ENCODE measurements around the gene ELOVL1. TPM values are rescaled to one million over a fixed set of nuclear protein-coding genes. Genes with fewer than 3 reads are reported as not detected.
"Not testable (repeated sequence)": the region's sequence is repeated elsewhere in the genome, so short reads cannot be mapped to it uniquely, and the experiment has no call there.

ELOVL1 gene
- polyA plus RNA-seq, 2 of the 4 experiments (the other 2 are of a cell fraction), result 105 to 124 TPM

- POLR2A ChIA-PET, result interaction anchor here (1.9 kb wide), 1 partner anchor 14 kb away, joined by 8 read pairs; the partner anchor contains the start of gene CDC20
- H3K4me3 ChIP-seq, result no peak overlapping the region
These were observed 4.4 kb upstream of the ELOVL1 start for GRCh38 chr1:43372172-43372571.

GRCh38 chr1:43370564-43370963 lies 2.8 kb upstream of the ELOVL1 start:
- Histone ChIP-seq H3K27ac (peak overlapping the region in 1 of 2 experiments; percentile 86; a peak in 3 of 6 replicates), H3K4me2 (peak overlapping the region; percentile 98; the same call in 2 of the 3 replicates), H3K9me3 (no peaks in the 10 kb centered on the region), H3K4me3 (no peak overlapping the region), H3K4me1 (peaks cover 57% of the 10 kb centered on the region)
- no peak for DNase-seq (ENCODE audit: low read depth in 1 of 2, low spot score in 1 of 2)
- WGBS (ENCODE audit: missing lambda C conversion rate), result 90% methylated on average over 4 of the region's 4 CpGs
- CTCF ChIA-PET, result no interaction called here
- ATAC-seq, result no peak
- FAIRE-seq, result no peak
- TF ChIP-seq HDAC2 (IDR thresholded peaks at IDR 0.05) (no peak), GATA3 (IDR thresholded peaks at IDR 0.05; ENCODE audit: borderline replicate concordance) (no peak), ZNF302 (CRISPR knock-in tag; IDR thresholded peaks at IDR 0.05) (no peak), NR3C1 (IDR thresholded peaks at IDR 0.05) (no peak), BCL3 (IDR thresholded peaks at IDR 0.05) (no peak), EHF (CRISPR knock-in tag; IDR thresholded peaks at IDR 0.05) (no peak), HOXA7 (CRISPR knock-in tag; IDR thresholded peaks at IDR 0.05) (no peak), CHD4 (IDR thresholded peaks at IDR 0.05; ENCODE audit: borderline replicate concordance) (no peak), PHF8 (IDR thresholded peaks at IDR 0.05; ENCODE audit: borderline replicate concordance, low read depth) (no peak), ZSCAN20 (CRISPR knock-in tag; IDR thresholded peaks at IDR 0.05) (no peak), ZC3H11A (IDR thresholded peaks at IDR 0.05) (no peak), POLR2AphosphoS2 (conservative IDR thresholded peaks at IDR 0.05; ENCODE audit: low read length) (no peak), TP53 (CRISPR knock-in tag; IDR thresholded peaks at IDR 0.05) (no peak), MAX (IDR thresholded peaks at IDR 0.05) (no peak), CEBPB (IDR thresholded peaks at IDR 0.05) (no peak), MAFK (IDR thresholded peaks at IDR 0.05; ENCODE audit: partially characterized antibody) (no peak), FOSL2 (IDR thresholded peaks at IDR 0.05) (no peak), FOSL2 (CRISPR knock-in tag; IDR thresholded peaks at IDR 0.05) (no peak), KDM5A (IDR thresholded peaks at IDR 0.05) (no peak), CBX8 (IDR thresholded peaks at IDR 0.05) (no peak)
- POLR2A ChIA-PET, result interaction anchor here (0.7 kb wide), 1 partner anchor 78 kb away, joined by 3 read pairs; no protein-coding TSS in a partner anchor

More at GRCh38 chr1:43372172-43372571, 4.4 kb upstream of the ELOVL1 start:
- H3K4me2 ChIP-seq, result peak overlapping the region; percentile 77
- 90% methylated on average over 5 of the region's 5 CpGs for WGBS (ENCODE audit: missing lambda C conversion rate)
- no peaks in the 10 kb centered on the region for H3K9me3 ChIP-seq
- H3K27ac ChIP-seq, result peak overlapping the region; percentile 81 to 86
- CTCF ChIA-PET, result no interaction called here
- no peak for DNase-seq (ENCODE audit: low read depth in 1 of 2, low spot score in 1 of 2)
- no peak for ATAC-seq
- H3K4me1 ChIP-seq, result peaks cover 45% of the 10 kb centered on the region
- no peak for FAIRE-seq
- TF ChIP-seq ZSCAN20 (CRISPR knock-in tag; IDR thresholded peaks at IDR 0.05), result no peak
- no peak for TF ChIP-seq ESRRA (IDR thresholded peaks at IDR 0.05; ENCODE audit: borderline replicate concordance, low read length)
- TF ChIP-seq USF2 (IDR thresholded peaks at IDR 0.05), result no peak
- TF ChIP-seq FOSL2 (IDR thresholded peaks at IDR 0.05), result no peak
- TF ChIP-seq FOSL2 (CRISPR knock-in tag; IDR thresholded peaks at IDR 0.05), result no peak
- TF ChIP-seq NPAS2 (CRISPR knock-in tag; IDR thresholded peaks at IDR 0.05; ENCODE audit: borderline replicate concordance), result no peak
- no peak for TF ChIP-seq NFE2L2 (conservative IDR thresholded peaks at IDR 0.05; ENCODE audit: low read length)
- TF ChIP-seq, protein P1, sequence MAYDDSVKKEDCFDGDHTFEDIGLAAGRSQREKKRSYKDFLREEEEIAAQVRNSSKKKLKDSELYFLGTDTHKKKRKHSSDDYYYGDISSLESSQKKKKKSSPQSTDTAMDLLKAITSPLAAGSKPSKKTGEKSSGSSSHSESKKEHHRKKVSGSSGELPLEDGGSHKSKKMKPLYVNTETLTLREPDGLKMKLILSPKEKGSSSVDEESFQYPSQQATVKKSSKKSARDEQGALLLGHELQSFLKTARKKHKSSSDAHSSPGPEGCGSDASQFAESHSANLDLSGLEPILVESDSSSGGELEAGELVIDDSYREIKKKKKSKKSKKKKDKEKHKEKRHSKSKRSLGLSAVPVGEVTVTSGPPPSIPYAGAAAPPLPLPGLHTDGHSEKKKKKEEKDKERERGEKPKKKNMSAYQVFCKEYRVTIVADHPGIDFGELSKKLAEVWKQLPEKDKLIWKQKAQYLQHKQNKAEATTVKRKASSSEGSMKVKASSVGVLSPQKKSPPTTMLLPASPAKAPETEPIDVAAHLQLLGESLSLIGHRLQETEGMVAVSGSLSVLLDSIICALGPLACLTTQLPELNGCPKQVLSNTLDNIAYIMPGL (CRISPR knock-in tag; IDR thresholded peaks at IDR 0.05; ENCODE audit: borderline replicate concordance), result no peak
- TF ChIP-seq EP300 (IDR thresholded peaks at IDR 0.05), result no peak
- TF ChIP-seq RNF2 (IDR thresholded peaks at IDR 0.05; ENCODE audit: borderline replicate concordance, low read depth), result no peak
- TF ChIP-seq TP53 (CRISPR knock-in tag; IDR thresholded peaks at IDR 0.05), result no peak
- TF ChIP-seq REST (IDR thresholded peaks at IDR 0.05), result no peak
- TF ChIP-seq PHF8 (IDR thresholded peaks at IDR 0.05; ENCODE audit: borderline replicate concordance, low read depth), result no peak

DNA sequence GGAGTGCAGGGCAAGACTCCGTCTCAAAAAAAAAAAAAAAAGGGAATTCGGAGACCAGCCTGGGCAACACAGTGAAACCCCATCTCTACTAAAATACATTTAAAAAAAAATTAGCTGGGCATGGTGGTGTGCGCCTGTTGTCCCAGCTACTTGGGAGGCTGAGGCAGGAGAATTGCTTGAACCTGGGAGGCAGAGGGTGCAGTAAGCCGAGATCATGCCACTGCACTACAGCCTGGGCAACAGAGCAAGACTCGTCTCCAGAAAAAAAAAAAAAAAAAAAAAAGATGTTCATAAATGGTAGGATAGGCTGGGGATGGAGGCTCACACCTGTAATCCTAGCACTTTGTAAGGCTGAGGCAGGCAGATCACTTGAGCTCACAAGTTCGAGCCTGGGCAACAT lies 2.0 kb upstream of the ELOVL1 start:
- not testable (repeated sequence) for H3K9me3 ChIP-seq; H3K4me3 ChIP-seq; ATAC-seq; DNase-seq (ENCODE audit: low read depth in 1 of 2, low spot score in 1 of 2); FAIRE-seq
- WGBS (ENCODE audit: missing lambda C conversion rate), result 92% methylated on average over 6 of the region's 6 CpGs
- Histone ChIP-seq H3K27ac (peak overlapping the region in 1 of 2 experiments; percentile 86; a peak in 2 of 6 replicates), H3K4me2 (peak overlapping the region; percentile 98), H3K4me1 (peaks cover 58% of the 10 kb centered on the region)
- ChIA-PET POLR2A (interaction anchor here (0.7 kb wide), 2 partner anchors 11 to 79 kb away, joined by 3 to 5 read pairs; partner anchors contain the start of gene CDC20), CTCF (interaction anchor here (0.7 to 1.3 kb wide), 4 partner anchors 12 to 58 kb away, joined by 3 read pairs; partner anchors contain the start of genes CDC20 and MED8)

Data from A549 (cell line).